Activated CD4-positive, alpha-beta T cell treated with anti-CD3 and anti-CD28 coated beads, Interleukin-2, amount 10 ng/mL, durations not matched to agents 7 days and 5 days (primary cell): Measurements from ENCODE around the gene CCZ1. TPM values are rescaled to one million over a fixed set of nuclear protein-coding genes. Genes with fewer than 3 reads are reported as not detected.
"Not testable (repeated sequence)": the region's sequence is repeated elsewhere in the genome, so short reads cannot be mapped to it uniquely, and the experiment has no call there.

Experiments used
- CTCF ChIA-PET: fragments of 350-600 bp; sonication (Branson Sonifier 250); formaldehyde crosslinking; loops from one replicate; lab custom pipeline; 2021; ENCODE audit warnings: antibody characterized with exemption; lab: Charles Lee
- POLR2A ChIA-PET: fragments of 350-600 bp; sonication (Branson Sonifier 250); formaldehyde crosslinking; loops from one replicate; lab custom pipeline; 2021; ENCODE audit warnings: antibody characterized with exemption; lab: Charles Lee
- DNase-seq: peaks from one replicate; pipeline ENCODE4 v3.0.0-alpha.2; 2020
- H3K27ac Mint-ChIP-seq: one replicate; pipeline ENCODE4 v1.8.0; 2021; ENCODE audit warnings: mild to moderate bottlenecking, moderate library complexity, mixed read lengths
- H3K27me3 Mint-ChIP-seq: one replicate; pipeline ENCODE4 v1.8.0; 2021; ENCODE audit warnings: mixed read lengths
- H3K36me3 Mint-ChIP-seq: one replicate; pipeline ENCODE4 v1.8.0; 2021; ENCODE audit warnings: low read depth, mixed read lengths
- H3K4me1 Mint-ChIP-seq: one replicate; pipeline ENCODE4 v1.8.0; 2021; ENCODE audit warnings: mixed read lengths
- H3K4me3 Mint-ChIP-seq: one replicate; pipeline ENCODE4 v1.8.0; 2021; ENCODE audit warnings: mild to moderate bottlenecking, moderate library complexity, mixed read lengths
- H3K9me3 Mint-ChIP-seq: one replicate; pipeline ENCODE4 v1.8.0; 2021; ENCODE audit warnings: mixed read lengths
- total RNA-seq, 2 experiments: library from RNA; stranded (reverse); gene quantifications; one replicate each; pipeline ENCODE4 v1.2.3, GENCODE V29; 2021

The CCZ1 gene
- total RNA-seq, 2 experiments from 2014 or later = 106 to 119 TPM

GRCh38 chr7:5930290-5930689 lies 31.8 kb downstream of the CCZ1 start:
- H3K27ac Mint-ChIP-seq, H3K4me1 Mint-ChIP-seq, H3K4me3 Mint-ChIP-seq, H3K36me3 Mint-ChIP-seq, POLR2A ChIA-PET, H3K27me3 Mint-ChIP-seq, CTCF ChIA-PET, H3K9me3 Mint-ChIP-seq, DNase-seq: not testable (repeated sequence)

- H3K9me3 Mint-ChIP-seq, H3K27ac Mint-ChIP-seq, H3K4me3 Mint-ChIP-seq, POLR2A ChIA-PET, DNase-seq, H3K36me3 Mint-ChIP-seq, H3K4me1 Mint-ChIP-seq, CTCF ChIA-PET, H3K27me3 Mint-ChIP-seq: not testable (repeated sequence)
These were observed 32.7 kb downstream of the CCZ1 start for GRCh38 chr7:5931250-5931649.

GRCh38 chr7:5931905-5932644 lies 33.5 kb downstream of the CCZ1 start:
- H3K4me3 Mint-ChIP-seq, H3K27ac Mint-ChIP-seq, POLR2A ChIA-PET, DNase-seq, H3K27me3 Mint-ChIP-seq, H3K4me1 Mint-ChIP-seq, CTCF ChIA-PET, H3K36me3 Mint-ChIP-seq, H3K9me3 Mint-ChIP-seq: not testable (repeated sequence)

- H3K9me3 Mint-ChIP-seq, H3K36me3 Mint-ChIP-seq, CTCF ChIA-PET, H3K4me1 Mint-ChIP-seq, H3K27ac Mint-ChIP-seq, POLR2A ChIA-PET, H3K27me3 Mint-ChIP-seq, H3K4me3 Mint-ChIP-seq, DNase-seq: not testable (repeated sequence)
These were observed 36.5 kb downstream of the CCZ1 start for GRCh38 chr7:5934945-5935450.

GRCh38 chr7:5963205-5963604 lies 64.7 kb downstream of the CCZ1 start:
- CTCF ChIA-PET, H3K36me3 Mint-ChIP-seq, H3K27ac Mint-ChIP-seq, H3K9me3 Mint-ChIP-seq, H3K4me1 Mint-ChIP-seq, H3K27me3 Mint-ChIP-seq, H3K4me3 Mint-ChIP-seq, POLR2A ChIA-PET, DNase-seq: not testable (repeated sequence)

- POLR2A ChIA-PET, H3K36me3 Mint-ChIP-seq, CTCF ChIA-PET, H3K27ac Mint-ChIP-seq, DNase-seq, H3K4me3 Mint-ChIP-seq, H3K27me3 Mint-ChIP-seq, H3K9me3 Mint-ChIP-seq, H3K4me1 Mint-ChIP-seq: not testable (repeated sequence)
These were observed 65.3 kb downstream of the CCZ1 start for GRCh38 chr7:5963810-5964209.

GRCh38 chr7:5970347-5970911 lies 71.9 kb downstream of the CCZ1 start, which contains the start of gene RSPH10B:
Gene RSPH10B, minus strand, starts transcription at chr7:5970689. Its CDS starts 3,573 bp downstream, at chr7:5967116.
- POLR2A ChIA-PET, H3K4me1 Mint-ChIP-seq: not testable (repeated sequence)

GRCh38 chr7:5973580-5973979 lies 75.0 kb downstream of the CCZ1 start:
- DNase-seq, H3K27me3 Mint-ChIP-seq, H3K4me3 Mint-ChIP-seq, H3K36me3 Mint-ChIP-seq, H3K9me3 Mint-ChIP-seq, POLR2A ChIA-PET, H3K4me1 Mint-ChIP-seq, H3K27ac Mint-ChIP-seq, CTCF ChIA-PET: not testable (repeated sequence)

More at GRCh38 chr7:5970347-5970911, 71.9 kb downstream of the CCZ1 start, which contains the start of gene RSPH10B:
- DNase-seq, CTCF ChIA-PET, H3K36me3 Mint-ChIP-seq, H3K27ac Mint-ChIP-seq, H3K27me3 Mint-ChIP-seq, H3K9me3 Mint-ChIP-seq, H3K4me3 Mint-ChIP-seq: not testable (repeated sequence)

Other genes starting within 250 kb of the CCZ1 start
- 10 to 100 TPM; 37.1 to 41.5 TPM for gene RNF216, start 117.1 kb upstream of the CCZ1 start, total RNA-seq
- gene OCM, start 17.9 kb upstream of the CCZ1 start, total RNA-seq = 1 to 10 TPM in 1 of 2 experiments, under 1 TPM in 1; 0.72 to 1.6 TPM
- gene RSPH10B, start 72.0 kb downstream of the CCZ1 start, total RNA-seq = not detected
- 10 to 100 TPM; 24.0 to 24.6 TPM for gene PMS2, start 110.3 kb downstream of the CCZ1 start, total RNA-seq
- 10 to 100 TPM; 31.3 to 32.3 TPM for gene AIMP2, start 110.5 kb downstream of the CCZ1 start, total RNA-seq
- under 1 TPM in 1 of 2 experiments, not detected in 1; 0.22 TPM for gene ANKRD61, start 132.6 kb downstream of the CCZ1 start, total RNA-seq
- gene EIF2AK1, start 160.4 kb downstream of the CCZ1 start, total RNA-seq = 100 to 1,000 TPM in 1 of 2 experiments, 10 to 100 TPM in 1; 98.2 to 109 TPM
- gene USP42, start 206.2 kb downstream of the CCZ1 start, total RNA-seq = 10 to 100 TPM; 15.5 to 17.0 TPM